ENCODE measurements around the gene TAP1. TPM values are rescaled to one million over a fixed set of nuclear protein-coding genes. Genes with fewer than 3 reads are reported as not detected.

The TAP1 gene
- 51.2 TPM for total RNA-seq

GRCh38 chr6:32853541-32854375, at the start of gene TAP1, which contains the start of gene PSMB9:
Gene TAP1, minus strand, starts transcription at chr6:32853704. Its CDS starts 68 bp downstream, at chr6:32853636.
Gene PSMB9, plus strand, starts transcription at chr6:32854192. Its CDS starts 38 bp downstream, at chr6:32854230.
- no peaks in the 10 kb centered on the region for H3K9me3 ChIP-seq
- peak; percentile 89 to 97 for DNase-seq (ENCODE audit: low spot score in 2 of 2)
- intact Hi-C loops (cut with DNase I): loop anchor here (1.0 to 10.0 kb wide), 5 partner anchors 9 to 1649 kb away; partner anchors contain the start of genes PSMB8 and TAP2
- H3K4me3 ChIP-seq: peak within 1 kb of the TSS; percentile 86 to 89
- no peaks in the 10 kb centered on the region for H3K27me3 ChIP-seq
- H3K4me1 ChIP-seq: peaks cover 4 to 9% of the 10 kb centered on the region in 2 donors
- TF ChIP-seq, protein P1, sequence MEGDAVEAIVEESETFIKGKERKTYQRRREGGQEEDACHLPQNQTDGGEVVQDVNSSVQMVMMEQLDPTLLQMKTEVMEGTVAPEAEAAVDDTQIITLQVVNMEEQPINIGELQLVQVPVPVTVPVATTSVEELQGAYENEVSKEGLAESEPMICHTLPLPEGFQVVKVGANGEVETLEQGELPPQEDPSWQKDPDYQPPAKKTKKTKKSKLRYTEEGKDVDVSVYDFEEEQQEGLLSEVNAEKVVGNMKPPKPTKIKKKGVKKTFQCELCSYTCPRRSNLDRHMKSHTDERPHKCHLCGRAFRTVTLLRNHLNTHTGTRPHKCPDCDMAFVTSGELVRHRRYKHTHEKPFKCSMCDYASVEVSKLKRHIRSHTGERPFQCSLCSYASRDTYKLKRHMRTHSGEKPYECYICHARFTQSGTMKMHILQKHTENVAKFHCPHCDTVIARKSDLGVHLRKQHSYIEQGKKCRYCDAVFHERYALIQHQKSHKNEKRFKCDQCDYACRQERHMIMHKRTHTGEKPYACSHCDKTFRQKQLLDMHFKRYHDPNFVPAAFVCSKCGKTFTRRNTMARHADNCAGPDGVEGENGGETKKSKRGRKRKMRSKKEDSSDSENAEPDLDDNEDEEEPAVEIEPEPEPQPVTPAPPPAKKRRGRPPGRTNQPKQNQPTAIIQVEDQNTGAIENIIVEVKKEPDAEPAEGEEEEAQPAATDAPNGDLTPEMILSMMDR (IDR thresholded peaks at IDR 0.05): peak; percentile 88 to 95 (median 90)
- H3K36me3 ChIP-seq: peaks cover 18 to 22% of the 10 kb centered on the region in 2 donors
- peak within 1 kb of the TSS; percentile 92 to 97 for H3K27ac ChIP-seq

GRCh38 chr6:32895006-32895345, 41.5 kb upstream of the TAP1 start:
- intact Hi-C loops (cut with DNase I): loop anchor here (2.0 to 10.0 kb wide), 3 partner anchors 58 to 180 kb away; partner anchors contain the start of genes BRD2, HLA-DMA, HLA-DPA1 and HLA-DPB1
- Histone ChIP-seq H3K4me3 (peak overlapping the region; percentile 78 to 94), H3K27me3 (no peaks in the 10 kb centered on the region), H3K27ac (peak overlapping the region; percentile 86 to 92), H3K4me1 (peaks cover 5 to 8% of the 10 kb centered on the region in 2 donors), H3K36me3 (no peaks in the 10 kb centered on the region), H3K9me3 (no peaks in the 10 kb centered on the region)
- DNase-seq (ENCODE audit: low spot score in 2 of 2): no peak
- TF ChIP-seq, protein P1 (IDR thresholded peaks at IDR 0.05): no peak

GRCh38 chr6:32894085-32895005, 40.8 kb upstream of the TAP1 start:
- H3K4me1 ChIP-seq: peaks cover 5 to 8% of the 10 kb centered on the region in 2 donors
- peak overlapping the region; percentile 86 to 92 for H3K27ac ChIP-seq
- H3K27me3 ChIP-seq: no peaks in the 10 kb centered on the region
- TF ChIP-seq, protein P1 (IDR thresholded peaks at IDR 0.05): no peak
- peak overlapping the region; percentile 78 to 94 for H3K4me3 ChIP-seq
- H3K36me3 ChIP-seq: no peaks in the 10 kb centered on the region
- intact Hi-C loops (cut with DNase I): loop anchor here (2.0 to 10.0 kb wide), 3 partner anchors 58 to 180 kb away; partner anchors contain the start of genes BRD2, HLA-DMA, HLA-DPA1 and HLA-DPB1
- peak; percentile 67 to 94 for DNase-seq (ENCODE audit: low spot score in 2 of 2)
- no peaks in the 10 kb centered on the region for H3K9me3 ChIP-seq

DNA sequence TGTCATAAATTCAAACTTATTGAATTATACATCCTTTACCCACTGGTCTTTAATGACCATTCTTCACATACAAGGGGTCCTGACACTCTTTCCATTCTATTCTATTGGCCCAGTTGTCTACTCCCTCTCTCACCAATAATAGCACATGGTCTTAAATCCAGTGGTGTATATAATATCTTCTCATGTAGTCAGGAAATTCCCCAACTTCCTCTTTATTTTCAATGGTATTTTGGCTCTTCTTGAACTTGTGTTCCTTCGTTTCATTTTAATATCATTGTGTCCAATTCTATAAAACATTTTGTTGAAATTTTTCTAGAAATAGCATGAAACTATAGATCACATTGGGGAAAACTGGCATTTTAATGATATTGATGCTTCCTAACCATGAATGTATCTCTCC, 37.3 kb upstream of the TAP1 start:
- intact Hi-C loops (cut with DNase I): loop anchor here (10.0 kb wide), 1 partner anchor 184 kb away; the partner anchor contains the start of genes HLA-DPA1 and HLA-DPB1
- Histone ChIP-seq H3K9me3 (no peaks in the 10 kb centered on the region), H3K4me1 (peaks cover 5 to 8% of the 10 kb centered on the region in 2 donors), H3K4me3 (no peak overlapping the region), H3K27ac (no peak overlapping the region), H3K36me3 (no peaks in the 10 kb centered on the region), H3K27me3 (no peaks in the 10 kb centered on the region)
- TF ChIP-seq, protein P1 (IDR thresholded peaks at IDR 0.05): no peak
- DNase-seq (ENCODE audit: low spot score in 2 of 2): no peak

DNA sequence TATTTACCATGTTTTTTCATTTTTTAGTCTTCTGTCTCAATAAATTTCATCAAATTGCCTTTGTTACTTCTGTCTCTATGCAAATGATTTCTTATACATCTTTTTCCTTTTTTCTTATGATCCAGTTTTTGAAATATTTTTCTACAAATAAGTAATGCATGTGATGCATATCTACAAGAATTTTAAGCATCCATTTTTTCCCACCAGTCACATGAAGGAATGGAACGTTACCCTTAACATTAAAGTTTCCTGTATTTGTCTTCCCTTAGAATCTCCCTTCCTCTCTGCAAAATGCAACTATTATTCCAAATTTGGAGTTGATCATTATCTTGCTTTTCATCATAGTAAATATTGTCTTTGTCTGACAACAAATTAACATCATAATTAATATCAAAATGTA, 36.0 kb upstream of the TAP1 start:
- DNase-seq (ENCODE audit: low spot score in 2 of 2): no peak
- peaks cover 0 to 3% of the 10 kb centered on the region in 2 donors for H3K4me1 ChIP-seq
- intact Hi-C loops (cut with DNase I): loop anchor here (5.0 kb wide), 1 partner anchor 358 kb away; no protein-coding TSS in a partner anchor
- no peaks in the 10 kb centered on the region for H3K9me3 ChIP-seq
- H3K27ac ChIP-seq: no peak overlapping the region
- H3K27me3 ChIP-seq: no peaks in the 10 kb centered on the region
- H3K4me3 ChIP-seq: no peak overlapping the region
- no peaks in the 10 kb centered on the region for H3K36me3 ChIP-seq
- TF ChIP-seq, protein P1 (IDR thresholded peaks at IDR 0.05): no peak
